RPMI7951 (cell line): Measurements from ENCODE around the gene B4GALT4. TPM values are rescaled to one million over a fixed set of nuclear protein-coding genes. Genes with fewer than 3 reads are reported as not detected.
A peak's percentile ranks its signal among the peaks of the same experiment; 100 is the strongest.
"Not testable (repeated sequence)": the region's sequence is repeated elsewhere in the genome, so short reads cannot be mapped to it uniquely, and the experiment has no call there.

Source experiments
- DNase-seq: peaks from one replicate; pipeline ENCODE4 v3.0.0-alpha.2; 2012; ENCODE audit warnings: low read depth
- total RNA-seq: library from RNA; depleted of rRNA; stranded (reverse); fragments of >200 nt; shearing (Covaris generic); gene quantifications from 2 replicates; pipeline ENCODE4 v1.2.3, GENCODE V29; 2014; rRNA removed

B4GALT4 gene
- total RNA-seq = 19.2 and 20.3 TPM in 2 replicates

- peak; percentile 90 for DNase-seq
Observed at GRCh38 chr3:119240591-119241434, at the start of gene B4GALT4. TSS of gene B4GALT4 (minus strand) at chr3:119240878. CDS start at chr3:119230099, 10,779 bp downstream.

GRCh38 chr3:119289404-119289770 is 48.7 kb upstream of the B4GALT4 start:
- DNase-seq = peak; percentile 85

GRCh38 chr3:119288669-119289403 is 48.2 kb upstream of the B4GALT4 start:
- no peak for DNase-seq

- no peak for DNase-seq
Observed at GRCh38 chr3:119279584-119280243, 39.0 kb upstream of the B4GALT4 start.

- DNase-seq = peak; percentile 41
Observed at GRCh38 chr3:119279101-119279554, 38.5 kb upstream of the B4GALT4 start.

- DNase-seq = peak; percentile 18
Observed at GRCh38 chr3:119276680-119277079, 36.0 kb upstream of the B4GALT4 start.

- not testable (repeated sequence) for DNase-seq
Observed at GRCh38 chr3:119270212-119270611, 29.5 kb upstream of the B4GALT4 start.

GRCh38 chr3:119261055-119261454 is 20.4 kb upstream of the B4GALT4 start:
- no peak for DNase-seq

GRCh38 chr3:119259821-119260220 is 19.1 kb upstream of the B4GALT4 start:
- DNase-seq = no peak

- no peak for DNase-seq
Observed at GRCh38 chr3:119258915-119259314, 18.2 kb upstream of the B4GALT4 start.

- DNase-seq = peak; percentile 50
Observed at GRCh38 chr3:119257654-119258410, 17.2 kb upstream of the B4GALT4 start.

GRCh38 chr3:119257111-119257510 is 16.4 kb upstream of the B4GALT4 start:
- no peak for DNase-seq

- DNase-seq = no peak
Observed at GRCh38 chr3:119255214-119255613, 14.5 kb upstream of the B4GALT4 start.

- no peak for DNase-seq
Observed at GRCh38 chr3:119245778-119246177, 5.1 kb upstream of the B4GALT4 start.

- DNase-seq = no peak
Observed at GRCh38 chr3:119243712-119244111, 3.0 kb upstream of the B4GALT4 start.

GRCh38 chr3:119243058-119243529 is 2.4 kb upstream of the B4GALT4 start:
- not testable (repeated sequence) for DNase-seq

- not testable (repeated sequence) for DNase-seq
Observed at GRCh38 chr3:119242387-119243057, 1.8 kb upstream of the B4GALT4 start.

GRCh38 chr3:119240101-119240590 is 532 bp downstream of the B4GALT4 start:
- DNase-seq = peak; percentile 26

- DNase-seq = no peak
Observed at GRCh38 chr3:119239206-119239820, 1.4 kb downstream of the B4GALT4 start.

- DNase-seq = no peak
Observed at GRCh38 chr3:119238363-119238762, 2.3 kb downstream of the B4GALT4 start.
